Embryonic facial prominence (tissue), 1 donor: ENCODE data around the gene TNFRSF13B.
"Not testable (repeated sequence)": the region's sequence is repeated elsewhere in the genome, so short reads cannot be mapped to it uniquely, and the experiment has no call there.

Source experiments
- DNase-seq: peaks from one replicate; pipeline ENCODE4 v3.0.0-alpha.2; 2016; ENCODE audit errors: extremely low spot score

Gene TNFRSF13B

DNA sequence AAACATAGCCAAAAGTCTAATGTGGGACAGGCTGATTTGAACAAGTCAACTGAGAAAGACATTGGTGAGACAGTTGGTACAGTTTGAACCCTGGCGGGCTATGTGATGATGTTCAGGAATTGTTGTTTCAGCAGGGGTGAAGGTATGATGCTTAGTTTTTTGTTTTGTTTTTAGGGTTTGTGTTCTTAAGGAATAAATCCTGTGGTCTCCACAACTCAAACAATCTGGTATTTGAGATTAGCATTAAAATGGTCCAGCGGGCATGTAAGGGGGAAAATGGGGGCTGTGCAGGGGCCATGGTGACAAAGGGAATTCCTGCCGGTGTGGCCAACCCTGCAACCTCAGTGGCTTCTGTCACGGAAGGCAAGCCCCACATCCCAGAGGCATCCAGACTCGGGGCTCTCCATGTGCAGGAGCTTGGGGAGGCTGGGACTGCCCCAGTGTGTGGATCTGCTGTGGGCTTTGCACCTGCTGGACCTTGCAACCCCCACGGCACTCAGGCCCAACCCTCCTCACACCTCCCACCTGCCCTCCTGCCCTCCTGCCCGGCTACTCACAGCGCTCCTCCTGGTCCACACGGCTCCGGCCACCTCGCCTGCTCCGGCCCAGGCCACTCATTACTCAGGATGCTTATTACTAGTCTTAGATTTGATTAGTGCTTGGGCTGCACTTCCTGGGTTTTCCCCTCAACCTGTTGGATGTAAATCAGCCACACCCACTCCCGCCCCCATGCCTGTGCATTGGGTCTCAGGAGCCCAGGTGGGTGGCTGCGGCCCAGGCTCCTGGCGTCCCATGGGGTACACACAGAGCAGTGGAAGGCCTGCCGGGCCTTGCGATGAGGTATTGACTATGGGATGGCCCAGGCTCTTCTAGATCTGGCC is at the start of gene TNFRSF13B:
Gene TNFRSF13B, minus strand, starts transcription at position 661 of the 881 bp plus-strand sequence. Its CDS starts 43 bp downstream, at position 618.
- DNase-seq, result no peak

DNA sequence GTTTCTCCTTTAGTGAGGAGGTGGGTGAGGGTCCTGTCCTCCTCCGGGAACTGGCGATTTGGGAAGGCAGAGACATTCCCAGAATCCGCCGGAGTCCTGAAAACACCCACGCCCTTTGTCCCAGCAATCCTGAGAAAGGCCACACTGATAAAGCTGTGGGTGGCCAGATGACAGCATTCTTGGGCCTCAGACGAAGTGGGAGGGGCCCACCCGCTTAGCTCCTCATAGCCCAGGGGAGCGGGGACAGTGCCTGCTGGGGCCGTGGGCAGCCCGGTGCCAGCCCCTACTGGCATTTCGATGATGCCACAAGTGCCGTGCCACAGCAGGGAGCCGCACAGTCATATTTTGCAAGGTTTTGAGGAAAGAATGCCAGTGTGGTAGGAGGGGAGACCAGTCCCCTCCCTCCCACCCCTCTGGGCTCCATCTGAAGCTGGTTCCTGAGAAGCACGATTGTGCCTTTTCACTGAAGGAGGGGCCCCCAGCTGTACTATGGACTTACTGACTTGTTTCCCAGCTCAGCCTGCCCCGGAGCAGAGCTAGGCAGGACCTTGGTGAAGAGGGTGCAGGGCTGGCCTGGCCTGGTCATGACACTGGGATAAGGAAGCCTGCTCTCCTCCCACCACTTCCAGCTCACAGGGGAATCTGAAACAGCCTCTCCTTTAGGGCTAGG is 49.4 kb upstream of the TNFRSF13B start:
- DNase-seq, result no peak

DNA sequence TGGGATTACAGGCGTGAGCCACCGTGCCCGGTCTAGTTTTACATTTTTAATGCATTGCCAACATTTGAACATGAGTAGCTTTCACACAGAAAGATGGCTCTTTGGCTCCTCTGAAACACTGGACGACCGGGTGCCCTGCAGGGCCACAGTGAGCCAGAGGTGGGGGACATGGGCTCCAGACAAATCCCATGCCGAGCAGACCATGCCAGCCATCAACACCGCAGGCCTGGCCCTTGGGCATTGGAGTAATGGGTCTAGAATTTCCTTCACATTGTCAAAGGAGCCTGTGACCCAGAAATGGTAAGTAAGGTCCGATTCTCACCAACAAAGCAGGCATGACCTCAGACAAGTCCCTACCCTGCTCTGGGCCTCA is 48.9 kb upstream of the TNFRSF13B start:
- DNase-seq, result no peak

DNA sequence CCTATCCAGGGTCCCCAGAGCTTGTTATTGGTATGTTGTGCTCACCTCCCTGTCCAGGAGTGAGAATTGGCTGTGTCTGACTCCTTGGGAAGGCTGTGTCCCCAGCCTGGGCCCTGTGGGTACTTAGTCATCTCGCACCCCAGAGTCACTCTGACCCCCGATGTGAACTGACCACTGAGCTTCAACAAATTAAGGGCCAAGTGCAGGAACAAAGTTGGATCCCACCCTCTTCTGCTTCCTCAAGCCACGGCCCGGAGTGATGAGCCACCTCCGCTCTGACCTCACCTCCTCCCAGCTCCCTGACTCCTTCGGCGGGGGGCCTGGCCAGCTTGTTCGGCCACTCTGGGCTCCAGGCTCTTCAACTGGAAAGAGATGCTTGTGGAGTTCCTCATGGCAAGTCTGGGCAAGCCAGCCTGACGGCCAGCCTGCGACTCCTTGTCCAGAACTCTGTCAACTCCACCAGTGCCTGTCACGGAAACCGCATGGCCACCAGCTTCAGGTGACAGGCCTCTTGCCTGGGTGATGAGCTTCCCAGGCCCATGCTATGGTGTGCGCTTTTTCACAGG is 48.1 kb upstream of the TNFRSF13B start:
- DNase-seq, result no peak

DNA sequence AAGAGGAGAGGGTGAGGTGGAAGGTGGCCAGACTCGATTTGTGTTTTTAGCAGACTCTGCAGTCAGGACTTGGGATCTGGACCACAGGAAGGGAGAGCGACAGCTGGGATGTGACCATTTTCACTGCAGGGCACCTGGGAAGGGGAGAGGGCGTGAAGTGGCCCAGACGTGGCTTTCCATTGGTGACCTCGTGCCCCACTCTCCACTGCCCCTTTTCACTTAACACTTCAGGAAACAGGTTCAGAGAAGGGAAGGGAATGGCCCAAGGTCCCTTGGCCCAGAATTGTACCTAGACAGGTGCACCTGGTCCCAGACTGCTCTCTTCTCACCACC is 47.5 kb upstream of the TNFRSF13B start:
- DNase-seq, result no peak

DNA sequence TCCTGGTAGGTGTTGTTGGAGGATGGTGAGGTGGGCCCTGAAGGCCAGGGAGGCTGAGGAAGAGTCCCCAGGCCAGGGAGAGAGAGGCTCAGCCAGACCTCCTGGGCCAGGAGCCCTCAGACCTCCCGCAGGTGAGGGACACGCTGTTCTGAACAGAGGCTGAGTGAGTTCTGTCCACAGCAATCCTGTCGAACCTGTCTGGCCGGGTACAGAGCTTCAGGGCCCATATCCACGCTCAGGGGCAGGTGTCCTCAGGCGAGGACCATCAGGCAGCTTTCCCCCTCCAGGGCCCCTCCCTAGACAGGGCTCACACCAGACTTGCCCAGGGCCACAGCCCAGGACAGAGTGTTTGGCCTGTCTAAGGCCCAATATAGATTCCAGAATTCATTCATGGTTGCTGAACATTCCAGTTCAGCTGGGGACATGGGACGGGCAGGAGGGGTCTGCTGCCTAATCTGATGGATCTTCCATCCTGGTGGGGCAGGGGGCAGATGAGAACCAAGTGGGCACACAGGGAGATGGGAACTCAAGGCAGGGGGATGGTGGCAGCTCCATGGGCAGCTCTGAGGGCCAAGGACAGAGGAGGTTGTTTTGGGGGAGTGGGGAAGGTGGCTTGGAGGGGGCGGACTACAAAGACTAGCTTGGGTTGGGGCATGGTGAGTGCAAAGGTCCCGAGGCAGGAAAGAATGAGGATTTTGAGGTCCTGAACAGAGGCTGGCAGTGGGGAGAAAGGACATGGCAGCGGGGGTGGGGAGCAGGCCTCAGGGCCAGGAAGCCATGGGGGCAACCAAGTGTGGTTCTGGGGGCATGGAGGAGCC is 46.9 kb upstream of the TNFRSF13B start:
- DNase-seq, result no peak

DNA sequence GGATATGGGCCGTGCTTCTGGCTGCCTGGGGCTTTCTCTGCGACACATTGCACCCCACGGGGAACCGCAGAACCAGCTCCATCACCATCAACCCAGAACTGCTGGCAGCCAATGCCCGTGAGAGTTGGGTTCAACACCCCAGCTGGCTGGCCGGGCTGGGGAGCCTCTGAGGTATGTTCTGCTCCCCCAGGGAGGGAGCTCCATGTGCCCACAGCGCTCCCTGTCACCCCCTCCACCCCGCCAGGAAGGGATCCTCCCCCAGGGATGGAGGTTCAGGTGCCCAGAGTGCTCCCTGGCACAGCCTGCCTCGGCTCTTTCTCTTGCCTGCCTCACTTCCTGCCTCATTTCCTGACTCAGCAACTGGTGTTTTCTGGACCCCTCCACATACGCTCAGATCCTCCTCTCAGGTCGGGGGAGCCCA is 46.1 kb upstream of the TNFRSF13B start:
- DNase-seq, result no peak

DNA sequence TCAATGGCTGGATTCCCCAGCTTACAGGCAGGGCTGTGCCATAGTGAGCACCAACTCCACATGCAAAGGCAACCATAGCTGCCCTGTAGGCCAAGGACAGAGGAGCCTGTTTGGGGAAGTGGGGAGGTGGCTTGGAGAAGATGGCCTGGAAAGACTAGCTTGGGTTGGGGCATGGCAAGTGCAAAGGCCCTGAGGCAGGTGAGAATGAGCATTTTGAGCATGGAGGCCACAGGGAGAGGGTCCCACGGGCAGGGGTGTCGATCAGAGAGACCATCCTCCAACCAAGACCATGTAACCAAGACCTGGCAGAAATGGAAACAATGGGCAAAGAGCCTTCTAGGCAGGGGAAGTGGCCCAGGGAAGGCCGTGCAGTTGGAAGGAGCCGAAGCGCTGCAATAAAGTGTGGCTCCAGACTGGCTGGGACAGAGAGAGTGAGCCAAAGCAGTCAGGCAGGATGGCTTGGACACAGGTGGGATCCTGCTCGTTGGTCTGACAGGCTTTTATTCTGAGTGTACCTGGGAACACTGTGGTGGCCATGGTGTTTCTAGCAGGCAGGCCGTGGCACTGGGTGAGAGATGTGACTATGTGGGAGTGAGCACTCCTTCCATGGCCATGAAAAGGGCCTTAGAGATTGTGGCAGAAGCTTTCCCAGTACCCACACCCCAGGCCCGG is 45.6 kb upstream of the TNFRSF13B start:
- DNase-seq, result no peak

DNA sequence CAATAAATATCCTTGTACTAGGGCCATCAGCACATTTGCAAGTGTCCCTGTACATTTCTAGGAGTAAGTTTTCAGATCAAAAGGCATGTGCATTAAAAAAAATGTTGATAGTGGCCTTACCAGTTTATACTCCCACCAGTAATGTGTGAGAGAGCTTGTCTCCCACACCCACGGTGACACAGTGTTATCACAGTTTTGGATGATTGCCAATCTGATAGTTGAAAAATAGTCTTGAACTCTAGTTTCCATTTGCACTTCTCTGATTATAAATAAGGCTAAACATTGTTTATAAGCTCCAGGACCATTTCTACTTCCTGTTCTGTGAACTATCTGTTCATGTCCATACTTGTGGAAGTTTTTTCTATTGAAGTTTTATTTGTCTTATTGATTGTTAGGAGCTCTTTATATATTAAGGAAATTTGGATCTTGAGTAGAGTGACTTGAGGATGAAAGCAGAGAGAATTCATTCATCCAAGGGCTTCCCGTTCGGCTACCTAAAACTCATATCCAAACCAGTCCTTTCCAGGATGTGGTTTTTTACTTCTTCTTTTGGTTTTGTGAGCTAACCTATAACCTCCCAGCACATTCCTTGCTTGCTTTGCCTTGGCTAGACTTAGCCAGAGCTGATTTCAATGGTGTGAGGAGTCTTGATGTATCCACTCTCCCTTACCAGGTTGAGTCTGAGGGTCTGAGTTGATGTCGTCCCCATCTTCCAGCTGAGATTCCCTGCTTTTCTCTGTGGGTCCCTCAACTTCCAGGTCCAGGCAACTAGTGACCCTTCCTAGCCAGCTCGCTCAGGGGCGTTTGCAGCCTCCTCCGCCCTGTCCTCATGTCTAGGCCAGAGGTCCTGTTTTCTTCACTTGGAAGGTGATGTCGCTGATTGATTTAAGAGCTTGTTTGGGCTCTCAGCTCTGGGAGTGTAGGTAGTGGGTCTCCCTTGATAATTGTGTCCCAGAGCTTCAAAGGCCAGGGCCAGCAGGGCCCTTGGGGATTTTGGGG is 44.6 kb upstream of the TNFRSF13B start:
- not testable (repeated sequence) for DNase-seq

DNA sequence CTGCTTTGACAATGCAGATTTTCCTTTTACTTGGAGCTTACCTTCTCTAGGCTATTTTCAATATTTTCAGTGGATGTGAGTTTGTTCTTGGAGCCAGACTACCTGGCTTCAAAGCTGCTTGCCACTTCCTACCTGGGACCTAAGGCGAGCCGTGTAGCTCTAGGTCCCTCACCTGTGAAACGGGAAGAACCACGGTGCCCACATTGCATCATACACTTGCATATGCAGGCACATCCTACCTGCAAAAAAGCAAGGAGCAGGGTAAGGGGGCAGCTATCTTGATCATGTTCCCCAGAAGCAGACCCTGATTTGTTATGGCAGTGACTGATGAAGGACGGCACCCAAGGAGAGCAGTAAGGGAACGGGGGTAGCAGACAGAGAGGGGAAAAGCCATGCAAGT is 43.3 kb upstream of the TNFRSF13B start:
- DNase-seq, result no peak

DNA sequence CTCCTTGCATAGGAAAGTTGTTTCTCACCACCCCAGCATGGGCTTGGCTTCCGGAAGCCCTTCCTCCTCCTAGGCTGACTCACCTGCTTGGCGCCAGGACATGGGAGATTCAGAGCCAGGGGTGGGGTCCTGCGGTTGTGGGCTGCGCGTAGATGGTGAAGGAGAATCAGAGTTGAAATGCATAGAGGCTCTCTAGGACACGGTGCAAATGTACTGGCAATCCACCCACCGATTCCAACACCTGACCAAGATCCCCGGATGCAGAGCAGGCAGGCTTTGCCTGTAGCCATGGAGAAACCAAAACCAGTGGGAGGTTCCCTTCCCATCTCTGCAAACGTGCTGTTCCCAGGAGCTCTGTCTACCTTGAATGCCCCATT is 42.8 kb upstream of the TNFRSF13B start:
- DNase-seq, result not testable (repeated sequence)

DNA sequence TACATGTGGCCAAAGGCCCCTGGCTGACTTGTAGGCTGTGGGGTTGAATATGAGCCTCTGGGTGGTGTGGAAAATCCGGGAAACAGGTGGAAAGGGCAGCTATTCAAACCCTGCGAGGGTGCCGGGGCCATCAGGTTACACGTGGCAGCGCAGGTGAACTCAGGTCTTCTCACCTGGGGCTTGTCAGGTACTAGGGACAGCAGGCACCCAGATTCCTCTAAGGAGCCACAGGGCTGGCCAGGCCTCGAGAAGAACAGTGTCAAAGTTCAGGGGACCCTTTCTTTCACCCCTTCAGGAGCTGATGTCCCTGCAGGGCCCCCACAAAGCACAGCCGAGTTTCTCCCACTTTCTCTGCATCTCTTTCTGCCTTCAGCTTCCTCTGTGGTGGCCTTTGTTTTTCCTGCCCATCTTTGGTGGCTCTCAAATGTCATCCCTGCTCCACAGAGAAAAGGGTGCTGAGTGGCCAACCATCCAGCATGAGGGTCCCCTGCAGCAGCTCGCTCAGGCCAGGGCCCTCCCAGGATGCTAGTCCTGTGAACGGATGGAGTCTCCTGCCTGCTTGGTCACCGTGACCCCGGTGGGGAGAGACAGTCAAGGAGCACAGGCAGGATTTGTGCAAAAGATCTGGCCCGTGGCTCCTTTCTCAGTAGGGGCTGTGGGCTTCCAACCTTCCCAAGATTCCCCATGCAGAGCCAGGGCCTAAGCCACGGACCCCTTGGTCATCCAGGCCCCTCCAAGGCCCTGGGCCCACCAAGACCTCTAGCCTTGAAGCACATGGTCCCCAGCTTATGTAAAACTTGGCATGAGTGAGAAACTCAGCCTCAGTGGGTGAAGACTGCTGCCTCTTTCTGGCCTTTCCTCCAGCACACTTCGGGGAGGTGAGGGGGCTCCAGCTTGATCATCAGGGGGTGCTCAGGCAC is 42.2 kb upstream of the TNFRSF13B start:
- DNase-seq, result not testable (repeated sequence)

DNA sequence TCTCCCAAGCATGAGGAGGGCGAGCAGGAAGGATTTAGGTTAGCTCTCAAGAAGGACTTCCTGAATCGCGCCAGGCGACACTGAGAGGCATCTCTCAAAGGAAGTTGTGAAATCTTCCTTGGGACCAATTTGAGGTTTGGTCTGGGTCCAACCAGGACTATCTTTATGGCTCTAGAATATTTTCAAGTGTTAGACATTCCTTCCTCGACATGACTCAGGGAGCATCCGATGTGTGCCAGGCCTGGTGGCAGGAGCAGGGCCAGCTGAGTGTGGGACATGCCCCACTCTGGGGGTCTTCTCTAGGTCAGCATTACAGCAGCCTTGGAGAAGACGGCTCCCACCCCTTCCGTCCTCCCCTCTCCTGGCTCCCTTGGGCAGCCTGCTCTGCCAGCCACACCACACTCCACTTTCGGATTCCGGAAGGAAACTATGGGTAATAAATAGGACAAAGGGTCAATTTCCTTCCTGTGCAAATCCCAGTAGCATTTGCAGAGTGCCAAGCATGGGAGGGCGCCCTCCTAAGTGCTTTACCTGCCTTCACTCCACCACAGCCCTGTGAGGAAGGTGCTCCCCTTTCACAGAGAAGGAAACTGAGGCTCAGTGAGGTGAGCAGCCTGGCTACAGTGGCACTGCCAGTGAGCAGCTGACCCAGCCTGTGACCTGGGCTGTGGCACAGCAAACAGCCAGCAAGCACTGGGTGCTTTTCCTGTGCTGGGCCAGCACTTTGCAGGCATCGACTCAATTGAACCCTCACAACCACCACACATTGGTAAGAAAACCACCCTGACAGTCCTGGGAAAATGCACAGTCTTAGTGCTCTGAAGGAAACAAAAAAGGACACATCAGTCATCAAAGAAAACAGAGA is 39.4 kb upstream of the TNFRSF13B start:
- not testable (repeated sequence) for DNase-seq

DNA sequence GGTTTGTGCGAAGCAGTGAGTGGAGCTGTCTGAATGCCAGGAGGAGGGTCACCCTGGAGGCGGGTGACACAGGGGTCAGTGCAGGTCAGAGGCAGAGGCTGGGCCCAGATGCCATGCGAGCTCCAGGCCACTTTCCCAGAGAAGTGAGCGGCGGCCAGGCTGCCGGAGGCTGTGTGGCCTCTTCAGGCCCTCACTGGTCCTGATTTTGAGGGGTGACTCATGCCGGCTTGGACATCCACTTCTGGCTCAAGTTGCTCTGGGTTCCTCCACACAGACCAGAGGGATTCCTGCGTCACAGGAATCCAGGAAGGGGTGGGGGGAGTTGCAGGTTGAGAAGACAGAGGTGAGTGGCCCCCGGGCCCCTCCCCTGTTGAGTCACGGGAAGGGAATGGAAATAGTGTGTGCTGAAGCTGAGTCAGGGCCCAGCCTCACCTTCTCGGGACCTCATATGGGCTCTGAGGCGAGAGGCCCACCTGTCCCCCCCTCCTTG is 38.7 kb upstream of the TNFRSF13B start:
- not testable (repeated sequence) for DNase-seq

DNA sequence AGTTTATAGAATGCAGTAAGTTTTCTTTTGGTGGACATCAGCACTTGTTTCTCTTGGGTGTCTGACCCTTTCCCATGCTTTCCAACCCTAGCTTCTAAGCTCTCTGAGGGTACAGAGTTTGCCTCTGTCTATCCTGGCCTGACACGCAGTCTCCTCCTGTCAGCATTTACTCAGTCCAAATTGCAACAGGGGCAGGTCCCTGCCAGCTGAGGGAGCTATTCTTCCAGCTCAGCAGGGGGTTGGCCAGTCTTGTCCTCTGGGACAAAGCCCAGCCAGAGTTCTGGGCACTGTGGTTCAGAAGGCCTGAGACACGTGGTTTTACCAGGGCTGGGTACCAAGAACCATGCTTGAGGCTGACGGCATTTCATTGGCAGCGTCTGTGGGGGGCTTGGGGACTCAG is 38.1 kb upstream of the TNFRSF13B start:
- DNase-seq, result not testable (repeated sequence)

DNA sequence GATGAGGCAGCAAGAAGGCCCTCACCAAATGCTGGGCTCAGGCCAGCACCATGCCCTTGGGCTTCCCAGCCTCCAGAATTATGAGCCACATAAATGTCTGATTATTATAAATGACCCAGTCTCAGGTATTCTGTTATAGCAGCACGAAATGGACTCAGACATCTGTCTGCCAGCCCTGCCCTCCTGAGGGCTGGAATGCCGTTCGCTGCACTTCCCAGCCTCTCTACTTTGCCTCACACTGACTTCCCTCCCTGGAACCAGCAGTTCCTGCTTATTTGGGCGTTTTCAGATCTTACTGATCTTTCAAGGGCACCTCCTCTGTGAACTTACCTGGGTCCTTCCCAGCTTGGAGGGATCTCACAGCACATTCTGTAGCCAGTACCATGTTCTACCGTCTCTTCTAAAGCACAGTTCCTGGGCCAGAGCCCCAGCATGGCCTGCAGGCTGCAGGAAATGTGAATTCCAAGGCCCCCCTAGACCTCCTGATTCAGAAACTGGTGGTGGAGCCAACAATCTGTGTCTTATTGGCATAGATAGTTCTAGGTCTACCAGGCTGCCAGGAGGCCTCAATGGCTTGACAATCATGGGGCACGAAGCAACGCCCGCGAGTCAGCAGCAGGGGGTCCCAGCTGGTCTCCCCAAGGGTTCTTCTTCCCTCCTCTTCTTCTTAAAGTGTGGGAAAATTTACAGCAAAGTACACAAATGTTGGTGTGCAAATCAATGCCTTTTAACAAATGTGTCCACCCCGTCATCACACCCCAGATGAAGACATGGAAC is 36.9 kb upstream of the TNFRSF13B start:
- DNase-seq, result not testable (repeated sequence)

DNA sequence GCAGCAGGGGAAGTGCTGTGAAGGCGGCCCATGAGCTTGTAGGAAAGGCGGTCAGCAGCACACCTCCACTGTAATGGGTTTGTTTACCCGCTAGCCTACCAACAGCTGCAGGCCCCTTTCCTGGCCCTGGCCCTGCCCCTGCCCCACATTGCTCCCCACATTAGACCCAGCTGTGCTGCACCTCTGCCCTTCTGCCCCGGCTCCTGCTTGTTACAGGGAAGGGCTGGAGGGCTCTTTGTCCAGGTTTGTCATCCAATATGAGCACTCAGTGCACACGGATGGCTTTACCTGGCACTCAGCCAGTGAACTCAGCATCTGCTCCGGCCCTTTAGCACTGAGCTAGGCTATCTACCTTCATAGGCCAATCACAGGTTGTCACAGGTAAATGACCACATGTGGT is 36.0 kb upstream of the TNFRSF13B start:
- not testable (repeated sequence) for DNase-seq
